ENCODE results near the gene PPFIBP2. TPM values are rescaled to one million over a fixed set of nuclear protein-coding genes. Genes with fewer than 3 reads are reported as not detected.

PPFIBP2 gene
- total and polyA plus RNA-seq, 2 of the 13 experiments (the other 11 are each of a cell fraction or from before 2014, with no cell fraction given): 15.0 to 52.5 TPM

- intact Hi-C loops (cut with micrococcal nuclease; ENCODE audit: unreplicated experiment): loop anchor here (1.0 to 2.0 kb wide), 4 partner anchors 36 to 152 kb away; no protein-coding TSS in a partner anchor
- no peaks in the 10 kb centered on the region for H3K36me3 ChIP-seq (replicated peaks in 1 of 2; ENCODE audit: control insufficient read depth in 1 of 2, insufficient read depth in 2 of 2, low read length in 2 of 2)
- TF ChIP-seq HBP1 (CRISPR knock-in tag; IDR thresholded peaks at IDR 0.05; ENCODE audit: low read depth) (no peak), ZNF281 (CRISPR knock-in tag; IDR thresholded peaks at IDR 0.05; ENCODE audit: borderline replicate concordance) (no peak), ZFX (CRISPR knock-in tag; IDR thresholded peaks at IDR 0.05; ENCODE audit: low read depth) (peak; percentile 65; the same call in 1 of the 2 replicates), ZNF552 (CRISPR knock-in tag; IDR thresholded peaks at IDR 0.05; ENCODE audit: borderline replicate concordance) (no peak), SP4 (CRISPR knock-in tag; IDR thresholded peaks at IDR 0.05) (no peak), ZGPAT (CRISPR knock-in tag; IDR thresholded peaks at IDR 0.05) (no peak), ZNF598 (CRISPR knock-in tag; IDR thresholded peaks at IDR 0.05; ENCODE audit: borderline replicate concordance) (no peak)
- TF ChIP-seq, protein P1, sequence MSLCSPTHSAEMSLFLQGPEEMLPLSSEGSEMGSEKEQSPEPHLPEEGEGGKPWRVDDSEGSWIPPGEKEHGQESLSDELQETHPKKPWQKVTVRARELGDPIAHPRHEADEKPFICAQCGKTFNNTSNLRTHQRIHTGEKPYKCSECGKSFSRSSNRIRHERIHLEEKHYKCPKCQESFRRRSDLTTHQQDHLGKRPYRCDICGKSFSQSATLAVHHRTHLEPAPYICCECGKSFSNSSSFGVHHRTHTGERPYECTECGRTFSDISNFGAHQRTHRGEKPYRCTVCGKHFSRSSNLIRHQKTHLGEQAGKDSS (CRISPR knock-in tag; IDR thresholded peaks at IDR 0.05; ENCODE audit: borderline replicate concordance, low read depth): 0 out of 2 replicates have a peak, but pooled peaks have one; percentile 12
- TF ChIP-seq, protein P2, sequence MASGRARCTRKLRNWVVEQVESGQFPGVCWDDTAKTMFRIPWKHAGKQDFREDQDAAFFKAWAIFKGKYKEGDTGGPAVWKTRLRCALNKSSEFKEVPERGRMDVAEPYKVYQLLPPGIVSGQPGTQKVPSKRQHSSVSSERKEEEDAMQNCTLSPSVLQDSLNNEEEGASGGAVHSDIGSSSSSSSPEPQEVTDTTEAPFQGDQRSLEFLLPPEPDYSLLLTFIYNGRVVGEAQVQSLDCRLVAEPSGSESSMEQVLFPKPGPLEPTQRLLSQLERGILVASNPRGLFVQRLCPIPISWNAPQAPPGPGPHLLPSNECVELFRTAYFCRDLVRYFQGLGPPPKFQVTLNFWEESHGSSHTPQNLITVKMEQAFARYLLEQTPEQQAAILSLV (CRISPR knock-in tag; IDR thresholded peaks at IDR 0.05; ENCODE audit: borderline replicate concordance): 0 out of 2 replicates have a peak, but pooled peaks have one; percentile 11
- TF ChIP-seq, protein P3, sequence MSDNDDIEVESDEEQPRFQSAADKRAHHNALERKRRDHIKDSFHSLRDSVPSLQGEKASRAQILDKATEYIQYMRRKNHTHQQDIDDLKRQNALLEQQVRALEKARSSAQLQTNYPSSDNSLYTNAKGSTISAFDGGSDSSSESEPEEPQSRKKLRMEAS (IDR thresholded peaks at IDR 0.05): 0 out of 2 replicates have a peak, but pooled peaks have one; percentile 2
These were observed 1.1 kb upstream of the PPFIBP2 start for GRCh38 chr11:7512525-7513233.

More at GRCh38 chr11:7512525-7513233, 1.1 kb upstream of the PPFIBP2 start:
- Histone ChIP-seq H4K20me1 (ENCODE audit: insufficient read depth, low read length) (no peaks in the 10 kb centered on the region), H3K27me3 (ENCODE audit: control insufficient read depth in 1 of 2, insufficient read depth in 2 of 2, low read length in 2 of 2) (no peaks in the 10 kb centered on the region; a peak in 2 of 5 replicates), H3K4me1 (ENCODE audit: insufficient read depth, low read length) (peaks cover 52% of the 10 kb centered on the region), H3K4me2 (ENCODE audit: low read depth, low read length) (peak overlapping the region; percentile 92), H3K9ac (ENCODE audit: insufficient read depth, low read depth, low read length) (peak overlapping the region; percentile 74), H3K79me2 (ENCODE audit: insufficient read depth, low read length) (peaks cover 2% of the 10 kb centered on the region), H3K27ac (ENCODE audit: extremely low read length, insufficient read depth, low read length) (peak overlapping the region; percentile 62), H2AFZ (ENCODE audit: low read length) (peak overlapping the region; percentile 85), H3K9me3 (ENCODE audit: low read length) (no peaks in the 10 kb centered on the region), H3K4me3 (replicated peaks in 1 of 3; ENCODE audit: insufficient read depth in 1 of 3, low read depth in 2 of 3, low read length in 3 of 3) (peak overlapping the region; percentile 65 to 93 (median 72))
- in situ Hi-C loops (cut with HindIII; ENCODE audit: extremely low pct_ligation_motif_present, low pct_unique_long_range_greater_than_20kb): no loop called here
- ATAC-seq (peak; percentile 56), DNase-seq (ENCODE audit: low spot score) (peak; percentile 13), FAIRE-seq (no peak)
- CTCF ChIA-PET (ENCODE audit: low intra/inter-chr PET ratio, low total read pairs): interaction anchor here (1.0 to 1.6 kb wide), 2 partner anchors 144 to 153 kb away, joined by 7 read pairs; no protein-coding TSS in a partner anchor
- POLR2A ChIA-PET: interaction anchor here (3.3 kb wide), 1 partner anchor 12 kb away, joined by 22 read pairs; no protein-coding TSS in a partner anchor
- WGBS (ENCODE audit: low lambda C conversion rate): 36% methylated on average over 10 of the region's 18 CpGs
- BruUV-seq (replicated peaks): TSS peak; percentile 75
